Lower leg skin (tissue), 4 donors: ENCODE data around the gene LIN7A. TPM values are rescaled to one million over a fixed set of nuclear protein-coding genes. Genes with fewer than 3 reads are reported as not detected.

Experiments
- DNase-seq, 2 donors: peaks; one replicate each; pipeline ENCODE4 v3.0.0-alpha.2; 2019; ENCODE audit warnings: low spot score in 2 of 2
- H3K4me3 ChIP-seq: fragments of 200-600 bp; sonication (generic); 2 replicates; pipeline ENCODE4 v1.5.1; 2017; ENCODE audit warnings: mild to moderate bottlenecking, low read depth; ENCODE audit not compliant: poor library complexity, severe bottlenecking
- CTCF ChIP-seq, 3 donors: fragments of 450-650 bp; IDR thresholded peaks; one replicate each; pipeline ENCODE4 v1.5.1; 2016; ENCODE audit warnings: antibody characterized with exemption in 3 of 3, mild to moderate bottlenecking in 3 of 3, moderate library complexity in 2 of 3
- POLR2A ChIP-seq, 2 donors: fragments of 450-650 bp; IDR thresholded peaks; one replicate each; pipeline ENCODE4 v1.6.1; 2016 to 2017; ENCODE audit warnings: antibody characterized with exemption in 2 of 2, mild to moderate bottlenecking in 1 of 2, moderate library complexity in 1 of 2
- WGBS, 2 donors: methylation state at CpG; one replicate each; pipeline ENCODE4 v1.1.5; 2018; 5-methylcytosine and 5-hydroxymethylcytosine counted together
- intact Hi-C: fragments of 100-400 bp; cut with DNase I; formaldehyde crosslinking; loops from one replicate; pipeline ENCODE4 v1.15.0; 2023; ENCODE audit warnings: low total_unique reads
- microRNA counts, 2 donors: library from miRNA; unstranded; fragments of <30 nt; microRNA quantifications; one replicate each; lab custom pipeline; 2016
- microRNA-seq, 2 donors: library from miRNA; unstranded; fragments of <30 nt; microRNA quantifications; one replicate each; pipeline ENCODE4, GENCODE V29; 2016; ENCODE audit warnings: borderline replicate concordance in 2 of 2, borderline number of aligned reads in 1 of 2
- total RNA-seq, 4 donors: library from RNA; depleted of rRNA; stranded (reverse); fragments of >200 nt; gene quantifications; one replicate each; pipeline ENCODE4 v1.1.0, GENCODE V29; 2016

Gene LIN7A
- total RNA-seq, 4 donors from 2014 or later: 0.34 to 3.8 (median 0.64) TPM

DNA sequence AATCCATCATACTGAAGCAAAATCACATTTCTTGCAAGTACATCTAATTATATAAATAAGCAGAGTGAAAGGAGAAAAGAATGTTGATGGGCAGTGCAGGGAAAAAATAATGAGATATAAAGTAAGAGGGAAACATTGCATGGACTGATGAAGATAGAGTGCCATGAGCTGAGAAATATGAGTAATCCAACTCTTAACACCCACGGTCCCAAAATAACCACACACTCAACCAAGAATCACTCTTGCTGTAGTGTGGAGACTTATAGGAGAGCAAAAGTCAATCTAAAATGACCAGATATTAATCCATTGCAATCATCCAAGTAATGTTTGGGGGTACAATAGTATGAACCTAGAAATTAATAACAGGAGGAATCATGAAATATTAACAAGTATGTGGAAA is 180.9 kb downstream of the LIN7A start:
- whole genome bisulfite sequencing, 2 donors: 68 to 79% methylated on average over 1 of the region's 1 CpG
- H3K4me3 ChIP-seq: no peak overlapping the region
- DNase-seq: no peak
- intact Hi-C loops: no loop called here
- TF ChIP-seq CTCF (IDR thresholded peaks at IDR 0.05) (no peak), POLR2A (IDR thresholded peaks at IDR 0.05) (no peak)

DNA sequence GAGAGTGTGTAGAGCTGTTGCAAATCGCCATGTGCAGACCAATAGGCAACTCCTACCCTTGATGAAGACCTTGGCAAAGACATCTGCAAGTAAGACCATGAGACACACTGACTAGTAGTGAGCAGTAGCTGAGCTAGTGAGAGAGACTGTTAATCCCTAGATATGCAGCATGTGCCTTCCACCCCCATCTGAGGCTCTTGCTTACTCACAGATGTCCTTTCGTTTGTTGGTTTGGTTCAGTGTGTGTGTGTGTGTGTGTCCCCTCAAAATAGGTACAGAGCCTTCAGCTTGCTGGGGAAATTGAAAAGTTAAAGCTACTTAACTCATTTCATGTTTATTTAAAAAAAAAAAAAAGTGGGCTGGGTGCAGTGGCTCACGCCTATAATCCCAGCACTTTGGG is 183.5 kb downstream of the LIN7A start:
- H3K4me3 ChIP-seq: no peak overlapping the region
- DNase-seq: no peak
- intact Hi-C loops: no loop called here
- TF ChIP-seq POLR2A (IDR thresholded peaks at IDR 0.05) (no peak), CTCF (IDR thresholded peaks at IDR 0.05) (no peak)
- whole genome bisulfite sequencing, 2 donors: 89 to 94% methylated on average over 3 of the region's 3 CpGs

DNA sequence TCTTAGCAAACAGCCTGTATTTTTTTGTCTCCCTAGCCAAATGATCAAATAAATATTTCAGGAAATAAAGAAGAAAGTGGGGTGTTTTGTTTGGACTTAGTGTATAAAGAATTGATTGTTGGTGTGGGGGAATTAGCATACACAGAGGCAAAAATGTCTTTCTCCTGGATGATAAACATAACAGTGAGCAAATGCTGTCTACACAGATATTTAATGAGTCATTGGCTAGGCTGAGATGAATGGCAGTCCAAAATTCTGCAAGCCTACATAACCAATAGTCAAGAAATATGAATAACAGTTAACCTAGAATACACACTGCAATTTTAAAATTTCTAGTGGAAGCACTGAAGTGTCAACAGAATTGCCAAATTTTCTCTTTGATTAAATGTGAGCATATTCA is 185.3 kb downstream of the LIN7A start:
- DNase-seq: no peak
- intact Hi-C loops: no loop called here
- H3K4me3 ChIP-seq: no peak overlapping the region
- no peak for TF ChIP-seq POLR2A (IDR thresholded peaks at IDR 0.05)

GRCh38 chr12:80749456-80749855 is 188.3 kb downstream of the LIN7A start:
- TF ChIP-seq CTCF (IDR thresholded peaks at IDR 0.05): no peak
- no peak for TF ChIP-seq POLR2A (IDR thresholded peaks at IDR 0.05)
- WGBS, 2 donors: 43 to 61% methylated on average over 2 of the region's 2 CpGs
- H3K4me3 ChIP-seq: no peak overlapping the region
- intact Hi-C loops: no loop called here
- DNase-seq: no peak

DNA sequence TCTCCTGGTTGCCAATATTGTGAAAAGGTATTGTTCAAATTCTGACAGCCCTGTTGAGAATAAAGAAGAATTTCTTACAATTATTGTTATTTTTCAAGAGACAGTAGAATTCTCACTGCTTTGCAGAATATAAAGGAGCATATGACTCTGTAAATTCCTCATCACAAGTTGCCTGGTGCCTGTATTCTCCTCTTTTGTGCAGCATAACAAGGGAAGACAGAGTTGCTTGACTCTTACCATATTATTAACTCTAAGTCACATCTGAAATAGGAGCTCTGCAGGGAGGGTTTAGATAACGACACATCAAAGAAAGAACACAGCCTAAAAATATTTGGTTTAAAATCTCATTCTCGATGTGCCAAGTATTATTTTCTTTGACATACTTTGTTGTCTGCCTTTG is 189.9 kb downstream of the LIN7A start:
- intact Hi-C loops: no loop called here
- H3K4me3 ChIP-seq: no peak overlapping the region

DNA sequence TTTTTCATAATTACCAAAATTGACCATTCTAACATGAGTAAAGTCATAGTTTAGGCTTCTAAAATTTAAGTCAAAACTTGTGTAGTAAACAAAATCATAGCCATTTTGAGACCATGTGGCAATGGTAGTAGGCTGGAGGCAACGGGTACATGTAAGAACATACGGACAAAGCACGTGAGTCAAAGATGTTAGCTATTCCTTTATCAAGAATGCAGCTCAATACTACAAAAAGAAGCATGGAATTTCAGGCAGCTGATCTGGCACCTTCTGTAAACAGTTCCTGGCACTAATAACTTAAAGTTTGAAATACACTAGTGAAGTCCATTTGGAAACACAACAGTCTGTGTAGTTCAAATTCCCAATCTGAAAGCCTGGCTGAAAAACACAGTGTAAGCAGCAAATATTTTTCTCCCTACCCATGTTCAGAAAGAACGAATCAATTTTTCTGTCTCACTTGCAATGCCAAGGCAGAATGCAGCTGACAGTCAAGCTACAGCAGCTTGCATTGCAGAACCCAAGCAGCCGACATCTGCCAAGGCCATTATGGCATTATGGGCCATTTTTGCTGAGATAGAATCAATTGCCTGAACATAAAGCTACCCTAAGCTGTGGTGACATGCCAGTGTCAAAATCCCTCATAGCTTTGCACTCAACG is 191.8 kb downstream of the LIN7A start:
- TF ChIP-seq CTCF (IDR thresholded peaks at IDR 0.05) (no peak), POLR2A (IDR thresholded peaks at IDR 0.05) (no peak)
- H3K4me3 ChIP-seq: no peak overlapping the region
- intact Hi-C loops: no loop called here
- WGBS, 2 donors: 48 to 49% methylated on average over 6 of the region's 6 CpGs
- no peak for DNase-seq

More for the DNA sequence above, 189.9 kb downstream of the LIN7A start:
- DNase-seq: no peak
- WGBS, 2 donors: 28 to 31% methylated on average over 2 of the region's 2 CpGs
- TF ChIP-seq CTCF (IDR thresholded peaks at IDR 0.05) (no peak), POLR2A (IDR thresholded peaks at IDR 0.05) (no peak)

MicroRNAs encoded within 50 kb of the gene (microRNA counts, 767-probe panel; counts per million panel counts)
- microRNA hsa-miR-617 (lab: Ali Mortazavi, UCI) (0 to 358 counts per million in 2 donors), microRNA hsa-miR-618 (lab: Ali Mortazavi, UCI) (0 to 358 counts per million in 2 donors)

Small RNA genes within 50 kb of the gene (microRNA-seq; reads per million reads assigned to microRNA genes)
- gene MIR617: 0 reads per million in 2 donors
- gene MIR618: 0 reads per million in 2 donors

Other genes starting within 250 kb of the LIN7A start
- gene MYF6, start 230.3 kb downstream of the LIN7A start, total RNA-seq: under 1 TPM in 1 of 4 donors, not detected in 3; 0.19 TPM
- not detected for gene MYF5, start 221.0 kb downstream of the LIN7A start, total RNA-seq
- 1 to 10 TPM; 3.0 to 8.6 (median 6.6) TPM for gene ACSS3, start 140.1 kb upstream of the LIN7A start, total RNA-seq